GM18526 (cell line): ENCODE data around the gene GMDS.

Source experiments
- POLR2A ChIP-seq: IDR thresholded peaks from 3 replicates; pipeline ENCODE4 v1.6.1; 2011; ENCODE audit not compliant: insufficient read length; ENCODE audit errors: extremely low read depth

The GMDS gene

DNA sequence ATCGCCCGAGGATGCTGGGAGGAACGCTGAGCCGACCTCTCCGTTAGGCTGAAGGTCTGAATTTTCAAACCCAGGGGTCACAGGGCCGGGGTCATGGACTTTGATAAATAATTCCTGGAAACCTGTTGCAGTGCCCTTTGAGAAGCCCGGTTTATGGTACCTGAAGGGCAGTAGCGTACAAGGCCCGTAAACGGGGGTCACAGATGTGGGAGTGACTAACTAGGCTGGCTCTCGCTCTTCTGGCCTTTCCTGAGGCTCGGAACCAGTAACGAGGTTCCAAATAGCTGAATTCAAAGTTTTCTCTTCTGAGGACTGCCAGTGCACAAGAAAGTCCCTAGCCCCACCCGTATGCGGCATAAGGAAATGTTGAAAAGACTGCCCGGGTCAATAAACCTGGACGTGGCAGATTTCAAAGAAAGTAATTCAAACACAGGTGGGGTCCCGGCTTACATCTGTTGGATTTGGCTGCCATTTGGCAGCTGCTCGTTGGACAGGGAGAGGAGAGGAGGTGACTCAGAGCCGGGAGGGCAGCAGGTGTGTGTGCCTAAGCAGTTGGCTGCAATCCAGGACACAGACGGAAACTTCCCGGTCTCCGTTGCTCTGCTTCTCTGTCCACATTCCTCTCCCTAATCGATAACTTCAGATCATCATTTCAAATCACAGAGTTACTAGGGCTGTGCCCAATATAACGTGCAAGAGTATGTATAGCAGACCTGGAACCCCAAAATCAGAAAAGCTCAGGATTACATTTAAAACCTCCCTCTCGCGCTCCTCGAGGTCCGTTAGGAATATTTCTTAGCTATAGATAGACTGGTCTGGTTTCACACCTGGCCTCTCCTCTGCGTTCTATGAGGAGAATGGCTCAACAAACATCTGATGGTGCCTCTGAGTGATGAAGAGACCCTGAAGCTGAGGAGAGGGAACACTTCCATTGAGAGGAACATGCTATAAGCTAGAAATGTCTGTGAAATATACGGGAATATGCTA lies 765 bp upstream of the GMDS start:
- TF ChIP-seq POLR2A: no peak

- no peak for TF ChIP-seq POLR2A
These were observed 923 bp downstream of the GMDS start for GRCh38 chr6:2244261-2245102.

GRCh38 chr6:2242311-2242710 lies 3.1 kb downstream of the GMDS start:
- no peak for TF ChIP-seq POLR2A

- TF ChIP-seq POLR2A: no peak
These were observed 4.4 kb downstream of the GMDS start for GRCh38 chr6:2240961-2241360.

DNA sequence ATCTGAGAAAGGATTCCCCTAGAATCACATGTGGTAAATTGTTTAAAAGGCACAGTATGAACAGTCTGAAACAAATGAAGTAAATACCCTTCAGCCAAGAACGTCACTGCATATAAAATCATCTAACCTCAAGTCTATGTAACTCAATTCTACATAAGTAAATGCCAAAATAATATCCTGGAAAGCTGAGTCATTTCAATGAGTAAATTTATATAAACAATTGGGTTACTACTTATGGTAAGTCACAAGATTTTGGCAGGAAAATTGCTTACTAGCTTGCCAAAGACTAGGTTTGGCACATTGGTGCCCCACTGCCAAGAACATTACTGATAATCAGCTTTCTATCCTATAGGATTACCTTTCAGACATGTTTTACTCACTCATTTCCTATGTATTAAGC lies 8.4 kb downstream of the GMDS start:
- TF ChIP-seq POLR2A: no peak

DNA sequence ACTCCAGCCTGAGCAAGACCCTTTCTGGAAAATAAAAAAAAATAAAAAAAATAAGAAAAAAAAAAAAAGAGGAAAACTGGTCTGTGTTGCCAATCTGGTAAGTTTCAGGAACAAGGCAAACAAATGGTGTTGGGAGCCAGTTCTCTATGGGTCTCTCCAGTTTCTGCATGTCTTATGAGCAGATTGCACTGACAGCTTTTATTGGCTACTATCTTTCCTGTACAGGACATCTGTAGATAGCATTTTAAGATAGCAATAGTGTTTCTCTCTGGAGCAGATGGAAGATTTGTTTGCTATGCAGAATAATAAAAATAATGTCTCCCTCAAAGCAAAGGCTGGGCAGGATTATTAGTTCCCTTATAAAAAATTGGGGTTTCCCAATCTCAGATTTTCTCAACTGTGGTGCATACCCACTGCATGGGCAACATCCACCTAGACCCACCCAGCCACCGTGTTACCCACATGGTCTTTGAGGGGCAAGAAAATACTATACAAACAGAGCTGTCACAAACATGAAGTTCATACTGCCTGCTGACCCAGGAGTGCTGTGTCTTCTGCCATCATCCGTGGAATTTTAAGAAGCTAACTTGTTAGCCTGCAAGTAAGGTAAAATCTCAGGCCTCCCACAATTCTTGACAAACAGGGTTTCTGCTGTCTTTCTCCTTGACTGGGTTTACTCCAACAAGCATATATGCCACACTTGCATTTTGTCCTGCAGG lies 9.5 kb downstream of the GMDS start:
- no peak for TF ChIP-seq POLR2A

GRCh38 chr6:2232445-2232844 lies 13.0 kb downstream of the GMDS start:
- no peak for TF ChIP-seq POLR2A

GRCh38 chr6:2231438-2231837 lies 14.0 kb downstream of the GMDS start:
- TF ChIP-seq POLR2A: no peak

- TF ChIP-seq POLR2A: no peak
These were observed 14.6 kb downstream of the GMDS start for GRCh38 chr6:2230659-2231277.

- no peak for TF ChIP-seq POLR2A
These were observed 15.7 kb downstream of the GMDS start for GRCh38 chr6:2229742-2230141.

GRCh38 chr6:2229039-2229438 lies 16.4 kb downstream of the GMDS start:
- TF ChIP-seq POLR2A: no peak

DNA sequence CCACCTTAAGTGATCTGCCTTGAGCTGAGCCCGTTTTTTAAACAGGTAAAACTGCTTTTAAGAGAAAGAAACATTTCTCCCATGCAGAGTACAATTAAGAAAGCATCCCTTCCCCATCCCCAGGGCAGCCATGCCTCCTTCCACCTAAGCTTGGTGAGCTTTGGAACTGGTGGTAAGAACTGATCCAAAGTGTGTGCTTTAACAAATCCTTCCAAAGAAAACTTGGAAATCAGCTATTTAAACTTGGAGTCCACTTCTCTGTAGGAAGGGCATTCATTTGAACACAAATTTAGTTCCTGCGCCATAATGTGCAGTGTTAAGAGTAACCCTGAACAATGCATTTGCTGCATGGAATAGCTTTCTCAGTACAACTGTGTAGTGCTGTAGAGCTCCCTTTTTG lies 17.0 kb downstream of the GMDS start:
- TF ChIP-seq POLR2A: no peak

- no peak for TF ChIP-seq POLR2A
These were observed 18.6 kb downstream of the GMDS start for GRCh38 chr6:2226775-2227174.

- TF ChIP-seq POLR2A: no peak
These were observed 19.7 kb downstream of the GMDS start for GRCh38 chr6:2225422-2226392.

DNA sequence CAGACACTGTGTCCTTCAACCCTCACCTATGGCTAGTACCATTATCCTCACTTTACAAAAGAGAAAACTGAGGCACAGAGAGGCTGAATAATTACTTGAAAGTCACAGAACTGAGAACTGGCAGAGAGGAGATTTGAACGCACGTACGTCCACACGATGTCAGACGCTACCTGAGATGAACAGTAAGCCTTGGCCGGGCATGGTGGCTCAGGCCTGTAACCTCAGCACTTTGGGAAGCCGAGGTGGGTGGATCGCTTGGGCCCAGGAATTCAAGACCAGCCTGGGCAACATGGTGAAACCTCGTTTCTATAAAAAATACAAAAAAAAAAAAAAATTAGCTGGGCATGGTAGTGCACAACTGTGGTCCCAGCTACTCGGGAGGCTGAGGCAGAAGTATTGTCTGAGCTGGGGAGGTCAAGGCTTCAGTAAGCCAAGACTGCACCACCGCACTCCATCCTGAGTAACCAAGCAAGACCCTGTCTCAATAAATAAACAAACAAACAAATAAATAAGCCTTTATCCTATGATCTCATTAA lies 20.5 kb downstream of the GMDS start:
- TF ChIP-seq POLR2A: no peak
